ENCODE measurements around the gene DHRS7B.
"Not testable (repeated sequence)": the region's sequence is repeated elsewhere in the genome, so short reads cannot be mapped to it uniquely, and the experiment has no call there.

DHRS7B gene

DNA sequence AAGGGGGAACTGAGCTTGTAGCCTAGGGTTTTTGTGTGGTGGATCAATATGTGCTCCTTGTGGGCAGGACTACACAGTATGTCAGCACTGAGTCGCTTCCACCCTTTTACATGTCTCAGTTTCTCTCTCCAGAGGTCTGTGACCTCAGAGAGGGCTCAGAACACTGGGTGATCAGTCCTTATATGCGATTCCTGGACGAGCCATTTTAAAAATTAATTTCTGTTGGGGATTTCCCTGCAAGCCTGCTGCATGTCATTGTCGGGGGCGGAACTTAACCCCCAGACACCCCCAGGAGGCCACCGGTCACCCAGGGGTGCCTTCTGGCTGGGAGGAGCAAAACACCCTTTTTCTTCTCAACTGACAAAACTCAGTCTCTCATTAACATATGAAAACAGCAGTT lies 14.1 kb downstream of the DHRS7B start:
- in situ Hi-C loops (cut with MboI; ENCODE audit: low pct_unique_long_range_greater_than_20kb, low sequenced_read_pairs, unreplicated experiment), result no loop called here
- TF ChIP-seq, protein P1, sequence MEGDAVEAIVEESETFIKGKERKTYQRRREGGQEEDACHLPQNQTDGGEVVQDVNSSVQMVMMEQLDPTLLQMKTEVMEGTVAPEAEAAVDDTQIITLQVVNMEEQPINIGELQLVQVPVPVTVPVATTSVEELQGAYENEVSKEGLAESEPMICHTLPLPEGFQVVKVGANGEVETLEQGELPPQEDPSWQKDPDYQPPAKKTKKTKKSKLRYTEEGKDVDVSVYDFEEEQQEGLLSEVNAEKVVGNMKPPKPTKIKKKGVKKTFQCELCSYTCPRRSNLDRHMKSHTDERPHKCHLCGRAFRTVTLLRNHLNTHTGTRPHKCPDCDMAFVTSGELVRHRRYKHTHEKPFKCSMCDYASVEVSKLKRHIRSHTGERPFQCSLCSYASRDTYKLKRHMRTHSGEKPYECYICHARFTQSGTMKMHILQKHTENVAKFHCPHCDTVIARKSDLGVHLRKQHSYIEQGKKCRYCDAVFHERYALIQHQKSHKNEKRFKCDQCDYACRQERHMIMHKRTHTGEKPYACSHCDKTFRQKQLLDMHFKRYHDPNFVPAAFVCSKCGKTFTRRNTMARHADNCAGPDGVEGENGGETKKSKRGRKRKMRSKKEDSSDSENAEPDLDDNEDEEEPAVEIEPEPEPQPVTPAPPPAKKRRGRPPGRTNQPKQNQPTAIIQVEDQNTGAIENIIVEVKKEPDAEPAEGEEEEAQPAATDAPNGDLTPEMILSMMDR (IDR thresholded peaks at IDR 0.05; ENCODE audit: extremely low read depth, insufficient read depth, missing control alignments), result no peak
- peak; percentile 53 for DNase-seq (ENCODE audit: low spot score)

DNA sequence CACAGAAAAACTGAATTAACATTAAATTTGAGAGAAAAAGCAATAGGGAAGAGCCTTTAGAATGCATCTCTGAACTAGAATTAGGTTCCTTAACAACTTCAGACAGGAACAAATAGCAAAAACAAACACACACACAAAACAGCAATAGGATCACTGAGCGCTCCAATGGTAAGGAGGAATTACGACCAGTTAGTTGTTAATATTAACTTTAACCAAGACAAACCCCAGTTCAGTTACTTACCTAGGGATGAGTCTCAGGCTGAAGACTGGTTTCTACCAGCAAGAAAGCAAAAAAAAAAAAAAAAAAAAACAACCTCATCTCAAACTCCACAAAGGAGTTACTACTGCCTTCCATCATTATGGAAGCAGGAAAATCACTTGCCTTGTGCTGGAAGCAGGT lies 14.6 kb downstream of the DHRS7B start:
- no peak for DNase-seq (ENCODE audit: low spot score)
- TF ChIP-seq, protein P1 (IDR thresholded peaks at IDR 0.05; ENCODE audit: extremely low read depth, insufficient read depth, missing control alignments), result no peak
- in situ Hi-C loops (cut with MboI; ENCODE audit: low pct_unique_long_range_greater_than_20kb, low sequenced_read_pairs, unreplicated experiment), result no loop called here

DNA sequence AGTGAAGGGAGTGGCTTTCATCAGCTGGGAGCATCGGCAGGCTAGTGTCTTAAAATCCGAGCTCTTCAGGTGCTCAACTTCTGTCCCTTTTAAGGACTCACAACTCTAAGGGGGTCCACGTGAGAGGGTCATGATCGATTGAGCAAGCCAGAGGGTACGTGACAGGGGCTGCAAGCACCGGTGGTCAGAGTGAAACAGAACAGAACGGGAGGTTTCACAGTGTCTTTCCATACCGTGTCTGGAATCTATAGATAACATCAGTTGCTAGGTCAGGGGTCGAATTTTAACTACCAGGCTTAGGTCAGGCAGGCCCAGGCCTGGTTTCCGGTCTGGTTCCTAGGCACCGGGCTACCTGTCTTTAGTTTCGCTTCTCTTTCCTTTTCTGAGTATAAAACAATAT lies 15.3 kb downstream of the DHRS7B start:
- DNase-seq (ENCODE audit: low spot score); in situ Hi-C loops (cut with MboI; ENCODE audit: low pct_unique_long_range_greater_than_20kb, low sequenced_read_pairs, unreplicated experiment): not testable (repeated sequence)

DNA sequence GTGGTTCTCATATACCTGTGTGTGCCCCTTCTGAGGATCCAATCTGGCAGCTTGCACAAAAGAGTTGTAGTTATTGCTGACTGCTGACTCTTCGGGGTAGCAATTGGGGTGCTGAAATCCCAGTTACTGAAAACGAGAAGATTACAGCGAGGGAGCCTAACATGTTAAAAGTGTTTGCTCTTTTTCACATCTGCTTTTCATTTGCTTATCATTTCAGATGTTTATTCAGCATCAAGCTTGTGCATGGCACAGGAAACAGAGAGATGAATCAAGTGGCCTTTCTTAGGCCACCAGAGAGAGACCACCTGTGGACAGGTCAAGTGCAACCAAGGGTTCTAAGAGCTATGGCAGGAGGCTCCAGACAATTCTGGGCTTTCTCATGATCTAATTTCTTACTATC lies 16.9 kb downstream of the DHRS7B start:
- TF ChIP-seq, protein P1 (IDR thresholded peaks at IDR 0.05; ENCODE audit: extremely low read depth, insufficient read depth, missing control alignments), result no peak
- in situ Hi-C loops (cut with MboI; ENCODE audit: low pct_unique_long_range_greater_than_20kb, low sequenced_read_pairs, unreplicated experiment), result no loop called here
- no peak for DNase-seq (ENCODE audit: low spot score)

DNA sequence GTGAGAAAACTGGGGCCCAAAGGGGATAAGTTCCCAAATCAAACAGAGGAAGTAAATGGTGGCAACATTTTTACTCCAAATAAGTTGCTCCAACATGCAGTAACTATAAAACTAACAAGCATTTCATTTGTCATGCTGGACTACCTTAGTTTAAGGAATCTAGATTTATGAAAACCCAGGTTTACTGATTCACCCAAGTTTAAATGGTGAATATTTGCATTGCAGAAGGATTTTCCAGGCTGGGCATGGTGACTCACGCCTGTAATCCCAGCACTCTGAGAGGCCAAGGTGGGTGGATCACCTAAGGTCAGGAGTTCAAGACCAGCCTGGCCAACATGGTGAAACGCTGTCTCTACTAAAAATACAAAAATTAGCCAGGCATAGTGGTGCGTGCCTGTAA lies 17.5 kb downstream of the DHRS7B start:
- in situ Hi-C loops (cut with MboI; ENCODE audit: low pct_unique_long_range_greater_than_20kb, low sequenced_read_pairs, unreplicated experiment), result not testable (repeated sequence)

DNA sequence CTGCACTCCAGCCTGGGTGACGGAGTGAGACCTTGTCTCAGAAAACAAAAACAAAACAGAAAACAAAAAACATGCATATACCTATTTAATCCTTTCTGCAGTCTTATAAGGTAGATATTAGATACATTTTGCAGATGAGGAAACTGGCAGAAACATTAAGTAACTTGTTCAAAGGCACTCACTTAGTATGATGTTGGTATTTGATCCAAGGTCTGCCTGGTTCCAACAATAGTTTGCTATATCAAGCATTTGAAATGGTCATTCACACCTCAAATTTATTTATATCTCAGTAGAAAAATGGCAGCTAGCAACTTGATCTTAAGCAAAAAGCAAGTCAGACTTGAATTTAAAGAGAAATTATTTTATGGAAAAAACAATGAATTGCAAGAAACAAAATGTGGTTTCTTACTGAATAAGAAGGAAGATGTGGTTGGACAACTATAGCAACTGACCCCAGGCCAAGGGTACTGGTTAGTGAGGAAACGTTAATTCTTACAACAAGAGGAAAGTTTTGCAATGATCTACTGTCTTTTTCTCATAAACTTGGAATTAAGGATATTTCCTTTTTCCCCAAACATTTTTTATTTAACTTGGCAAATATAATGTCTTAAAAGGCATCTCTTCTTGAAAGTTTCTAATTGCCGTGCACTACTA lies 19.7 kb downstream of the DHRS7B start:
- in situ Hi-C loops (cut with MboI; ENCODE audit: low pct_unique_long_range_greater_than_20kb, low sequenced_read_pairs, unreplicated experiment), result no loop called here
- TF ChIP-seq, protein P1 (IDR thresholded peaks at IDR 0.05; ENCODE audit: extremely low read depth, insufficient read depth, missing control alignments), result no peak
- DNase-seq (ENCODE audit: low spot score), result no peak

More for the DNA sequence above, 17.5 kb downstream of the DHRS7B start:
- not testable (repeated sequence) for DNase-seq (ENCODE audit: low spot score)

DNA sequence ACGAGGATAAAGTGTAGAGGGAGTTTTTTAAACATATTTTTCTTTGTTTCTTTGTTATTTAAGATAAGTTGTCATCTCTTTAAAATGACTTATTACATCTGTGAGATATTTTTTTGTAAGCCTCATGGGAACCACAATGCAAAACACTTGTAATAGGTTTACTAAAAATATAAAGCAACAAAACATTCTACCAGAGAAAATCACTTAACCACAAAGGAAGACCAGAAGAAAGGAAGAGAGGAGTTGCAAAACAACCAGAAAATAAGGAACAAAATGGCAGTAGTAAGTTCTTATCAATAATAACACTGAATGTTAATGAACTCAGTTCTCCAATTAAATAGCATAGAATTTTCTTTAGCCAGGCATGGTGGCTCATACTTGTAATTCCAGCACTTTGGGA lies 22.9 kb downstream of the DHRS7B start:
- no peak for DNase-seq (ENCODE audit: low spot score)
- in situ Hi-C loops (cut with MboI; ENCODE audit: low pct_unique_long_range_greater_than_20kb, low sequenced_read_pairs, unreplicated experiment), result no loop called here
- TF ChIP-seq, protein P1 (IDR thresholded peaks at IDR 0.05; ENCODE audit: extremely low read depth, insufficient read depth, missing control alignments), result no peak

DNA sequence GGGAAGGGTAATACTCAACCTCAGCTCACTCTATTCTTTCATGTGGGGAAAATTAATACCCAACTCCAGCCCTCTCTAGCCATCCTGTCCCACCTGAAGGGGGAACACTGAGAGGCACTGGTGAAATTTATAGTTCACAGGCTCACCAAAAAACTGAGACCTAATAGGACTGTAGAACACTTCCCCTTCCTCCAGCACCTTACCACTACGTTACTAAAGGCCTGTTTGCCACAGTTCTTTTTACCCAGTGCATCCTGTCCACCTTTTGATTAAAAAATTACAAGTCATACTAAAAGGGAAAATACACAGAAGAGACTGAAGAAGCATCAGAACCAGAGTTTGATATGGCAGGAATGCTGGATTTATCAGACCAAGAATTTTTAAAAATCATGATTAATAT lies 26.0 kb downstream of the DHRS7B start:
- DNase-seq (ENCODE audit: low spot score), result no peak
- TF ChIP-seq, protein P1 (IDR thresholded peaks at IDR 0.05; ENCODE audit: extremely low read depth, insufficient read depth, missing control alignments), result no peak
- in situ Hi-C loops (cut with MboI; ENCODE audit: low pct_unique_long_range_greater_than_20kb, low sequenced_read_pairs, unreplicated experiment), result no loop called here
